H1 (cell line): ENCODE data around the gene EXOSC10.

Source experiments
- CEBPB ChIP-seq: IDR thresholded peaks from 2 replicates; pipeline ENCODE4 v1.6.1; 2012; ENCODE audit warnings: low read depth, low read length
- EP300 ChIP-seq, 2 experiments: IDR thresholded peaks; 1 replicate in 1 of 2; 2 replicates in 1 of 2; pipeline ENCODE4 v1.6.1; 2011 to 2012; ENCODE audit warnings: low read depth in 2 of 2, low read length in 2 of 2, mild to moderate bottlenecking in 2 of 2, borderline replicate concordance in 1 of 2, inconsistent platforms in 1 of 2, moderate library complexity in 1 of 2
- EZH2 ChIP-seq: fragments of 200-600 bp; sonication (generic); IDR thresholded peaks from 2 replicates; pipeline ENCODE4 v1.7.1; 2012; ENCODE audit warnings: low read depth, mild to moderate bottlenecking, moderate library complexity, low read length, inconsistent platforms; ENCODE audit not compliant: severe bottlenecking
- NANOG ChIP-seq: IDR thresholded peaks from 2 replicates; pipeline ENCODE4 v1.6.1; 2011; ENCODE audit warnings: low read length, low read depth, mild to moderate bottlenecking, inconsistent platforms; ENCODE audit not compliant: insufficient read depth, poor library complexity, severe bottlenecking
- POLR2A ChIP-seq, 2 experiments: IDR thresholded peaks; 1 replicate in 1 of 2; 2 replicates in 1 of 2; pipeline ENCODE4 v1.6.1; 2011; ENCODE audit warnings: low read depth in 2 of 2, low read length in 2 of 2, mild to moderate bottlenecking in 2 of 2; ENCODE audit errors: control extremely low read depth in 1 of 2
- POLR2AphosphoS5 ChIP-seq: IDR thresholded peaks from 2 replicates; pipeline ENCODE4 v1.6.1; 2011; ENCODE audit warnings: low read depth, low read length
- POU5F1 ChIP-seq: IDR thresholded peaks from 2 replicates; pipeline ENCODE4 v1.6.1; 2011; ENCODE audit warnings: low read depth, mild to moderate bottlenecking, low read length, moderate library complexity
- RAD21 ChIP-seq, 2 experiments: IDR thresholded peaks in 1 of 2; conservative IDR thresholded peaks in 1 of 2; 2 replicates each; pipeline ENCODE4 v1.6.1; 2011; ENCODE audit warnings: low read depth in 2 of 2, low read length in 2 of 2, improper control_type of control experiment in 1 of 2, inconsistent platforms in 1 of 2, mild to moderate bottlenecking in 1 of 2, moderate library complexity in 1 of 2
- RNF2 ChIP-seq: fragments of 200-900, 300-1000 bp; sonication (generic); IDR thresholded peaks from 2 replicates; pipeline ENCODE4 v1.7.1; 2016; ENCODE audit warnings: borderline replicate concordance, low read depth, mild to moderate bottlenecking, antibody characterized with exemption, low read length; ENCODE audit not compliant: poor library complexity, severe bottlenecking; ENCODE audit errors: missing control alignments
- TCF12 ChIP-seq: IDR thresholded peaks from 2 replicates; pipeline ENCODE4 v1.6.1; 2011; ENCODE audit warnings: low read depth, mild to moderate bottlenecking, low read length
- ZNF274 ChIP-seq: IDR thresholded peaks from 2 replicates; pipeline ENCODE4 v1.7.0; 2012; ENCODE audit warnings: low read length, borderline replicate concordance; ENCODE audit errors: extremely low read depth
- TF ChIP-seq, protein P1 (sequence below), 3 experiments: IDR thresholded peaks; 1 replicate in 2 of 3; 2 replicates in 1 of 3; pipeline versions ENCODE4 v1.5.1 to v1.6.1; 2011; ENCODE audit warnings: low read length in 3 of 3, mild to moderate bottlenecking in 3 of 3, inconsistent platforms in 2 of 3, low read depth in 1 of 3, moderate library complexity in 1 of 3; ENCODE audit not compliant: insufficient read depth in 1 of 3; ENCODE audit errors: control extremely low read depth in 1 of 3
- TF ChIP-seq, protein P2 (sequence below): IDR thresholded peaks from 2 replicates; pipeline ENCODE4 v1.6.1; 2011; ENCODE audit warnings: low read length, improper control_type of control experiment
- TF ChIP-seq, protein P3 (sequence below): IDR thresholded peaks from 2 replicates; pipeline ENCODE4 v1.6.1; 2012; ENCODE audit warnings: low read length, inconsistent platforms

DNA sequence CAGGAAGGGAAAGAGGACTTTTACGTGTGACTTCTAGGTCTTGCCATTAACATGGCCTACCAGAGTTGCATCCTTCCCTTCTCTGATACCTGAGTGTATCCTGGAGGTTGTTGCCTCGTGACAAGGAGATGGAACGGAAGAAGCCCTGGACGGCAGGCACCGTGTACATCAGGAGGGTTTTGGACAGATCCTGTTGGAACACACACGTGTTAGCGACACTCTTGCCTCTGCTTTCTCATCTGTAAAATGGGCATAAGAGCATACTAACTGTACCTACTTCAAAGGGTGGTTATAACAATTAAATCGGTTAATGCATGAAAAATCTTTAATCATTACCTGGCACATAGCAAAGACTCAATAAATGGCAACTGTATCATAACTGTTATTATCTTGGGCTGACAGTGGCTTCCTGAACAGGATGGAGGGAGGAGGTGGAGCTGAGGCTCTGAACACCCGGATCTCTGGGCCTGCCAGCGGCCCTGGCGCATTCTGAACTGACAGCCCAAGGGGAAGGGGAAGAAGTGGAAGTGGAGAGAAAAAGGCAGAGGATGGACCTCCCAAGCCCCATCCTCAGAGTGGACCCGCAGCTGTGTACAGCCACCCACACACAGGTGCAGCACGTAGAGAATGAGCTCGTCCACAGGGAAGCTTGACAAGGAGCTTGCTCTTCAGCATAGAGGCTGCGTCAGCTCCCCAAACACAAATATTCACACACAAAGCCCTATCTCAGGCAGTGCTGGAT, 30.2 kb upstream of the EXOSC10 start:
- TF ChIP-seq, protein P1, sequence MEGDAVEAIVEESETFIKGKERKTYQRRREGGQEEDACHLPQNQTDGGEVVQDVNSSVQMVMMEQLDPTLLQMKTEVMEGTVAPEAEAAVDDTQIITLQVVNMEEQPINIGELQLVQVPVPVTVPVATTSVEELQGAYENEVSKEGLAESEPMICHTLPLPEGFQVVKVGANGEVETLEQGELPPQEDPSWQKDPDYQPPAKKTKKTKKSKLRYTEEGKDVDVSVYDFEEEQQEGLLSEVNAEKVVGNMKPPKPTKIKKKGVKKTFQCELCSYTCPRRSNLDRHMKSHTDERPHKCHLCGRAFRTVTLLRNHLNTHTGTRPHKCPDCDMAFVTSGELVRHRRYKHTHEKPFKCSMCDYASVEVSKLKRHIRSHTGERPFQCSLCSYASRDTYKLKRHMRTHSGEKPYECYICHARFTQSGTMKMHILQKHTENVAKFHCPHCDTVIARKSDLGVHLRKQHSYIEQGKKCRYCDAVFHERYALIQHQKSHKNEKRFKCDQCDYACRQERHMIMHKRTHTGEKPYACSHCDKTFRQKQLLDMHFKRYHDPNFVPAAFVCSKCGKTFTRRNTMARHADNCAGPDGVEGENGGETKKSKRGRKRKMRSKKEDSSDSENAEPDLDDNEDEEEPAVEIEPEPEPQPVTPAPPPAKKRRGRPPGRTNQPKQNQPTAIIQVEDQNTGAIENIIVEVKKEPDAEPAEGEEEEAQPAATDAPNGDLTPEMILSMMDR (IDR thresholded peaks at IDR 0.05; ENCODE audit: control extremely low read depth in 1 of 3, insufficient read depth in 1 of 3, low read depth in 1 of 3, low read length in 3 of 3): no peak
- no peak for TF ChIP-seq RAD21 (IDR thresholded peaks at IDR 0.05 in 1 of 2, conservative IDR thresholded peaks at IDR 0.05 in 1 of 2; ENCODE audit: low read depth in 2 of 2, low read length in 2 of 2)
- no peak for TF ChIP-seq RNF2
- TF ChIP-seq POU5F1: no peak
- no peak for TF ChIP-seq CEBPB
- TF ChIP-seq, protein P2, sequence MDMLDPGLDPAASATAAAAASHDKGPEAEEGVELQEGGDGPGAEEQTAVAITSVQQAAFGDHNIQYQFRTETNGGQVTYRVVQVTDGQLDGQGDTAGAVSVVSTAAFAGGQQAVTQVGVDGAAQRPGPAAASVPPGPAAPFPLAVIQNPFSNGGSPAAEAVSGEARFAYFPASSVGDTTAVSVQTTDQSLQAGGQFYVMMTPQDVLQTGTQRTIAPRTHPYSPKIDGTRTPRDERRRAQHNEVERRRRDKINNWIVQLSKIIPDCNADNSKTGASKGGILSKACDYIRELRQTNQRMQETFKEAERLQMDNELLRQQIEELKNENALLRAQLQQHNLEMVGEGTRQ: no peak
- no peak for TF ChIP-seq ZNF274
- TF ChIP-seq POLR2A (IDR thresholded peaks at IDR 0.05; ENCODE audit: control extremely low read depth in 1 of 2, low read depth in 2 of 2, low read length in 2 of 2): no peak
- no peak for TF ChIP-seq TCF12
- TF ChIP-seq, protein P3, sequence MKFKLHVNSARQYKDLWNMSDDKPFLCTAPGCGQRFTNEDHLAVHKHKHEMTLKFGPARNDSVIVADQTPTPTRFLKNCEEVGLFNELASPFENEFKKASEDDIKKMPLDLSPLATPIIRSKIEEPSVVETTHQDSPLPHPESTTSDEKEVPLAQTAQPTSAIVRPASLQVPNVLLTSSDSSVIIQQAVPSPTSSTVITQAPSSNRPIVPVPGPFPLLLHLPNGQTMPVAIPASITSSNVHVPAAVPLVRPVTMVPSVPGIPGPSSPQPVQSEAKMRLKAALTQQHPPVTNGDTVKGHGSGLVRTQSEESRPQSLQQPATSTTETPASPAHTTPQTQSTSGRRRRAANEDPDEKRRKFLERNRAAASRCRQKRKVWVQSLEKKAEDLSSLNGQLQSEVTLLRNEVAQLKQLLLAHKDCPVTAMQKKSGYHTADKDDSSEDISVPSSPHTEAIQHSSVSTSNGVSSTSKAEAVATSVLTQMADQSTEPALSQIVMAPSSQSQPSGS: no peak
- no peak for TF ChIP-seq EZH2
- TF ChIP-seq NANOG: no peak
- TF ChIP-seq POLR2AphosphoS5: no peak
- no peak for TF ChIP-seq EP300 (IDR thresholded peaks at IDR 0.05; ENCODE audit: borderline replicate concordance in 1 of 2, low read depth in 2 of 2, low read length in 2 of 2)
